ENCODE results near the gene ABHD17A. TPM values are rescaled to one million over a fixed set of nuclear protein-coding genes. Genes with fewer than 3 reads are reported as not detected.
"Not testable (repeated sequence)": the region's sequence is repeated elsewhere in the genome, so short reads cannot be mapped to it uniquely, and the experiment has no call there.

ABHD17A gene
- total RNA-seq, 1 donor from 2014 or later: 62.7 TPM

DNA sequence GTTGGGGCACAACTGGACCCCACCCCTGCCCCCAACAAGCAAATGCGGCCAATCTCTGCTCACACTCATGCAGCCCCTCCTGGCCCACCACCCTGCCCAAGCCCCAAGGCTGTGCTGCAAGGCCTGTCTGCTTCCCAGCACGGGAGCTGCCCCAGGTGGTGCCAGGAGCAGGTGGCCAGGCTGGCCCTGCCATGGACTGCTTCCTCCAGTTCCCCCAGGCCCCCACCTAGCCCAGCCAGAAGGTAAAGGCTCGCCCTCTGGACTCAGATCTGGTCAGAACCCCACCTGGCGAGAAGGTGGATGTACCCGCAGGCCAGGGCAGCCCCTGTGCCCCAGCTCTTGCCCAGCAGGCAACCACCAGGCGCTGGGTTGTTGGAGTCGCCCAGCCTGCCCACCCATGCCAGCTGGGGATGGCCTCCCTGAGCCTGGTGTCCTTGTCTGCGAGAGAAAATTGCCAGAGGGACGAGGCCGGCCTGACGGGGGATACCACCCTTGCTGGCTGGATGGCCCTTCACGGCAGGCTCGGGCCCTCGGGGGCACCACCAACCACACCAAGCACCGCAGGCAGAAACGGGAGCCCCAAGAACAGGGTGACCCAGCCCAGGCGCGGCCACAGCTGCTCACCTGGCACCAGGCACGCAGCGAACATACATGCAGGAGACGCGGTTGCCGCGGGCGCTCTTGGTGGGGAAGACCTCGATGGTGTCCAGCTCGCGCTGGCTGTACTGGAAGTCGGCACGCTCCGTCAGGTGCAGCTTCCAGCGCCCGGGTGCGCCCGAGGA is 4.5 kb downstream of the ABHD17A start:
- DNase-seq: no peak

DNA sequence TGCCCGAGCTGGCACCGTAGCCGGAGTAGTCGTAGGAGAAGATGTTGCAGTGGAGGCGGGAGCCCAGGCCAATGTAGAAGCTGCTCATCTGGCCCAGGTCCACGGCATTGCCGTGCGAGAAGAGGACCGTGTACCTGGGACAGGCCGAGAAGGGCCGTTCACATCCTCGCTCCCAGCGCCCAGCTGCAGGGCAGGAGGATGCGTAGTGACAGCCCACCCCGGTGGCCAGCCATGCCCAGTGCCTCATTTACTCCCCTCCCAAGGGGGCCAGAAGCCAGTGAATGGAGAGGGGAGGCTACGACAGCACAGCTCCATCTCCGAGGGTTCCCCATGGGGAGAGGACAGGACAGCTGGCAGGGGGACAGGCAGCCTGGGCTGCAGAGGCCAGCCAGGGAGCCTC is 5.3 kb downstream of the ABHD17A start:
- DNase-seq: not testable (repeated sequence)

DNA sequence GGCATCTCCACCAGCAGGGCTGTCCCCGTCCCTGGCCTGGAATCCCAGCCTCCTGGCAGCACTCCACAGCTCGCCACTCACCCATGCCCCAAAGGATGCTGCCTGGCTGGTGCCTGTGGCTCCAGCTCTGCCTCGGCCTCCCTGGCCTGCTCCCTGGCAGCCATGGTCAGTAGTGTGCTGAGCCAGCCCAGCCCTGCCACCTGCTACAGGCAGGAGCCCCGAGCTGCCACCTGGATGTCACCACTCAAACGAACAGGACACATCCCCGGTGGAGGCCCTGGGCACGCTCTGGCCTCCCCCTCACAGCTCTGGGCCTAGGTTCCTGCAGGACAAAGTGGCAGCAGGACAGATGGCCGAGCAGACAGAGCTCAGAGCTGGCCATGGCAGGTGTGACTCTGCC is 6.7 kb downstream of the ABHD17A start:
- not testable (repeated sequence) for DNase-seq

DNA sequence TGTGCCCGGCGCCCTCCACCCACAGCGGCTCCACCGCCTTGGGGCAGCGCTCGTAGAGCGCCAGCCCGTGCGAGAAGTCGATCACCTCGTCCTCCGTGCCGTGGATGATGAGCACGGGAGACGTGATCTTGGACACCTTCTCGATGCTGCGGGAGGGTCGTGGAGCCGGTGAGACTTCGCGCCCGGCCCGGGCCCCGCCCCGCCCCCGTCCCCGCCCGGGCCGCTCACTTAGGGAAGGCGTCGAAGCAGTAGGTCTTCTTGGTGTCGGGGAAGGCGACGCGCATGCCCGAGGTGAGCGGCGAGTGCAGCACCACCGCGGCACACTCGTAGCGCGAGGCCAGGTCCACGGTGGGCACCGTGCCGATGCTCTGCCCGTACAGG is 8.0 kb downstream of the ABHD17A start:
- not testable (repeated sequence) for DNase-seq

DNA sequence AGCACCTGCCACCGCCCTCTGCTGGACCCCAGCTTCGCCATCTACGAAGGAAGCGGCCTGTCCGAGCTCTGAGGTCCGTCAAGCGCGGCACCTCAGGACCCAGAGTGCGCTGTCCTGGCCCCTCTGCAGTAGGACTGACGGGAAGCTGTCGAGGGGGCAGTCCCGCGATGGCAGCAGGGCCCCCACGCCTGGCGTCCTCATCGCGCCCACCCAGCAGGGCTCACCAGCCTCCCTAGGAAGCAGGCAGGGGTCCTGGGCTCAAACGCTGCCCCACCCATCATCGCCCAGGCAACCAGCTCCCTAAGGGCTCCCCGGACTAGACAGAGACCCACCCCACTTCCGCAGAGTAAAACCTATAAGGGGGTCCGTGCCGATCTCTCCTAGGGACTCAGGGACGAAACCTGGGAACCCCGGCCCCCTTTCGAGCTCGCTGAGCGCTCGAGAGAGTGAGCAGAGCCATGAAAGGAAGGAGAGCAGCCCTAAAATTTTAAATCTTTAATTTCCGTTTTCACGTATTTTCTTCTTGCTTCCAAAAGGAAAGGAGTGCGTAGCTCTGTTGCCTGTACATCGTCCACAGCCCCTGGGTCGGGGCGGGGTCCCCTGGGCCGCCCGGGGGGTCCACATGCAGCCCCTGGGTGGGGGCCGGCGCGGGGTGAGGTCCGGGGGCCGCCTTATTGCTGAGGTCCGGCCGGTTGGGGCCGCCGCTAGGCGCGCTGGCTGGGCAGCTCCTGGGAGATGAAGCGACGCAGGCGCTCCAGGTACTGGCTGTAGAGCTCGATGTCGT is 8.6 kb downstream of the ABHD17A start:
- DNase-seq: not testable (repeated sequence)

DNA sequence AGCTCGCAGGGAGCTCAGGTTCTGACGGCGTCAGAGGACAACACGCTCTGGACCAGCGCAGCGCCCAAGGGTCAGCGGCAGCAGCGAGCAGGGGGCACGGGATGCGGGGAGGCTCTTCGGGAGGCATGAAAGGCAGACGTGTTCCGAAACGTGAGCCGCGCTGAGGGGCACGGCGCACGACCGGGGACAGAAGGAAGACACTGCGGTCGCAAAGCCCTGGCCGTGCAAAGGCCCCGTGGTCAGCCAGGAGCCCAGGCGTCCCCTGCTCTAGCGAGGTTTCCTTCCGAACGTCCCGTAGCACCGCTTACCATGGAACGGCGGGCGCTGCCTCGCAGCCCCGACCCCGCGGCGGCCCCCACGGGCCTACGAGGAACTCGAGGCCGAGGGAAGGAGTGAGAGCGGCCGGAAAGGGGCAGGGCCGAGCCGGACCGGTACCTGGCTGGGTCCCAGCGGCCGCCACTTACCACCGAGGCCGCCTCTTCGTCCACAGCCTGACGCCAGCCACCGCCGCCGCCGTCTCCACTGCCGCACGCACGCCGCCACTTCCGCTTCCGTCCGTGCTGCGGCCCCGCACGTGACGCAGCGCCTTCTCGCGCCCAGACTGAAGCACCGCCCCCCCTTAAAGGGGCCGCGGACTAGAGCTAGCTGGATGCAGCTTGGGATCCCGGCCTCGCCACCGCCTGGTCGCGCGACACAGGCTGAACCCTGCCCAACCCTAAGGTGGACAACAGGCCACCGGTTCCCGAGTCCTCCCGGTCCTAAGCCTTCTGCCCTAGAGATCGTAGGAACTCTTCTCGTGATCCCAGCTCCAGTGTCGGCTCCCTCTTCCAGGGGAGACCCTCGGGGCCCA is 9.4 kb downstream of the ABHD17A start:
- peak; percentile 96 for DNase-seq

DNA sequence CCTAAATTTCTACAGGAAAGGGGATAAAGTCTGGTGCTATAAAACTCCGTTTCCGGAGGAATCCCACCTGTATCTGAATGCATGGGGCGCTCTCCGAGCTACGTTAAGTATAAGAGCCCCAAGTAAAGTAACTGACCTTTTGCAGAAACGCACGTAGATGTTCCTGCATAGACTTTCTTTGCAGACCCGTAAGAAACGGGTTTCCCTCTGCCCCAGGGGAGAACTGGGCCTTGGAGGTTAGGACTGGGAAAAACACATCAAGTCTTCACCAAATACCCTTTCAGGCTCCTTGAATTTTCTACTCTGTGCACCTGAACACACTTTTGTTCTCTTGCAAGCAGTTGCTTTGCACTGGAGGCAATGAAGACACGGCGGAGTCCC is 10.0 kb downstream of the ABHD17A start:
- DNase-seq: not testable (repeated sequence)

DNA sequence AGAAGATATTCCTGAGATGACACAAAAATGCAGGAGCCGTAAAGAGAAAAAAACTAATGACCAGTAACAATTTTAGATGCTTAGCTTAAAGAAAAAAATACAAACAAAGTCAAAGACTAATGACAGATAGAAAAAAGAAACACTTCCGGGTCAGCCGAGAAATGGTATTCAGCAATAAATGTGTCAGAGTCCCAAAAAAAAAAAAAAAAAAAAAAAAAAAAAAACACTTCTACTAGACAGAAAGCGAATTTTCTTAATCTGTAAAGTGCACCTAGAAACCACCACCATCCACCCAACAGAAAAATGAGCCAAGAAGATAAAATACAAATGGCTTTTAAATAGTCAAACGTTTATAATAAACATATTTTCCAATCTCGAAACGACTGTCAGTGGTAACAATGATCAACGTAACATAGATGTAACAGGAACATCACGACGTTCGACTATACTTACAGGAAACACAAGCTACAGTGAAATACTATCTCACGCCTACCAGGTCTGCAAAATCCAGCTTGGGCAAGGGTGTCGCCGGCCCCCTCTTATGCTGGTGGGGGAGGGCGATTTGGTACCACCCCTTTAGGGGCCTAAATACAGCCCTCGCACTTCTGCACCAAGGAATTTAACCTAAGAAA is 10.6 kb downstream of the ABHD17A start:
- no peak for DNase-seq

DNA sequence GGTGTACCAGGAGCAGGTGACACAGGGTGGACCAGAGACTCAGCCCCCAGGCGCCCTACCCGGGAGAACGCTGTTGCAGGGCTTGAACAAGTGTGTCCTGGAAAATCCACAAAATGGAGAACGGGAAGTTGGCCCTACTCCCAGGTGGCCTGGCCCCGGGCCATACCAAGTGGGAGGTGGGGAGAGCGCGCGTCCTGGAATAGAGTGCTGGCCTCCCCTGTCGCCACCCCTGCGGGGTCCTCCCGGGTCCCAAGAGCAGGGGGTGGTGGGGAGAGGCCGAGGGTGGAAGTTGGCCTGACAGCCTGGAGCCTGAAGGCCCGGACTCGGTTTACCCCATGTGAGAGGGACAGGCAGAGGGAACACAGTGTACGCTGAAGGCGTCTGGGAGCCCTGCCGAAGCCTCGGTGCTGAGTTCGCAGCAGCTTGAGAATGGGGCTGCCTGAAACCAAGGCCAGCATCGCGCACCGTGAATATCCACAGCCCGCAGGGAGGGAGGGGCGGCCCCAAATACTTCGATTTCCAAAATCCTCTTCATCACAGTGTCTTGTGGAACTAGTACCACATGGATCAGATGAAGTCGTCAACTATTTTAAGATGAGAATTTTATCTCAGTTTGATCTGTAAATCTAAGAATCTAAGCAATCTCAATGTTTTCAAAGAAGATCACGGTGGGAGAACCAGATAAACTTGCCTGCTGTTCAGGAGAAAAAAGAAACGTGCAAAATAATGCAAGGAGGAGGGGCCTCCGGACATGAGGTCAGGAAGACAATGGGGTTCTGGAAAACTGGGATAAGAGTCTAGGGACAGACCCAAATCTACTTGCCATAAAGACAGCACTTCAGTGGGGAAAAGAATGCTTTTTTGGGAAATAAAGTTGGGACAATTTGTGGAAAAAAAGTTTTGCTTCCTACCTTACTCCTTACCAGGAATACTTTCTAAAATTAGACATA is 11.5 kb downstream of the ABHD17A start:
- DNase-seq: no peak

DNA sequence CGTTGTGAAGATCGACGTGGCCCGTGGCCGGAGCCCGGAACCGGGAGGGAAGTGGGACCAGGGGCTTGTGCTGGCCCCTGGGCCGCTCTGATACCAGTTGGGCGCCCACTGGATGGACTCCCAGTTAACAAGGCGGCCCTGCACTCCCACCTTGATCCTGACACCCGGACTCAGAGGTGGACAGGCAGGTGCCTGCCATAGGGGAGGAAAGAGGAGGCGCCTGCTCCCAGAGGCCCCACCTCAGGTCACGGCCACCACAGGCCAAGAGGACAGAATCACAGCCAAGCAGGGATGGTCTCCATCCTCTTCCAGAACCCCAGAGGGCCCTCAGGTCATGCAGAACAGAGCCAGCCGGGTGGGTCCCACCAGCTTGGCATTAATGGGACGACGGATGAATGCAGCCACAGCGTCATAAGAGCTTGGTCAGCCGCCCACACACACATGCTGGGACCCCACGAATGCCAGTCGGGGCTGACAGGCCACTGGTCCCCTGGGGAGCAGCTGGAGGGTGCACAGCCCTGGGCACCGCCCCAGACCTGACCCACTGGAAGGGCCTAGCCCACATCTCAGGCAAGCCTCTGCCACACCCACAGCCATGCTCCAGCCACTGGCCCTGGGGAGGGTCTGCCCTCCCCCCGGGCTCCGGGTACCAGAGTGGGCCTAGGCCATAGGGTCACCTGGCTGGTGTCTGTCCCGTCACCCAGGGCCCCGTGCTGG is 12.3 kb downstream of the ABHD17A start:
- DNase-seq: no peak

DNA sequence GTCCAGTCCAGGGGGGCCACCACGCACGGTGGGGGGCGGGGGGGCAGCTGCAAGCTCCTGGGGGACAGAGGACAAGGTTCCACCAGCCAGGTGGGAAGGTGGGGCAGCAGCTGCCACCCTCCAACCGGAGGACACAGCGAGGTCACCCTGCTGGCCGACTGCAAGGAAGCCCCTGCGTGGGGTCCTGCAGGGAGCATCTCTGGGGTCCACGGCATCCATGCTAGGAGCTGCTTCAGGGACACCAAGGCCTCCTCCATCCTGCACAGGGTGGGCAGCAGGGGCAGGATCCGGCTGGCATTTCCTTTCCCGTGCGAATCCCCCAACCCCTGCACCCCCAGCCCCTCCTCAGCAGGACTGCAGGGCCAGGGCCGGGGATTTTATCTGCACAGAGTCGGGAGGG is 13.7 kb downstream of the ABHD17A start:
- DNase-seq: no peak

DNA sequence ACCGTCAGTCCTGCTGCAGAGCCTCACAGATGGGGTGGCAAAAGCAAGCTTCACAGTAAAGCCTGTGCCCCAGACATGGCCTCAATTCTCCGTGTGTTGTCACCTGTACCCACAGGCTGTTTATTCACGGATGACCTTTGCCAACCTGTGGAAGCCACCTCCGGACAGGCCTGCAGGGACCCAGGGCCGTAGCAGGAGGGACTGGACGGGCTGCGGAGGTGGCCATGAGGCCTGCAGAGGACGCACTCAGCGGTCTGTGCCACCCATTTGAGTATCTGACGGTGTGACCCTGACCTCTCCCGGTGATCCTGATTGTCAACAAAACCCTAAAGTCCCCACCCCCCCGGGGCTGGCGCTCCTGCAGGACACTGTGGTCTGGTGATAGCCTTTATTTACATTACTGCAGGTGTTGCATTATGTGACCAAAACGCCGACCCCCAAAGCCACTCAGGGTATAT is 14.1 kb downstream of the ABHD17A start:
- no peak for DNase-seq

DNA sequence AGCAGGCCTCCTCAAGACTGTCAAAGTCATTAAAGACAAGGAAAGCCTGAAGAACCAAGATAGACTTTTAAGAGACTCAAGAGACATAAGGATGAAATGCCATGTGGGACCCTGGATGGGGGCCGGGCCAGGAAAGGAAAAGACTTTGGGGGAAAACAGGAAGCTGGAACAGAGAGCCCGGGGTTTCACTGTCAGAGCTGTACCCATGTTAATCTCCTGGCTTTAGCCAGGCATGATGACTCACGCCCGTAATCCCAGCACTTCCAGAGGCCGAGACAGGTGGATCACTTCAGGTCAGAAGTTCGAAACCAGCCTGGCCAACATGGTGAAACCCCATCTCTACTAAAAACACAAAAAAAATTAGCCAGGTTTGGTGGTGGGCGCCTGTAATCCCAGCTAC is 16.3 kb downstream of the ABHD17A start:
- DNase-seq: no peak

DNA sequence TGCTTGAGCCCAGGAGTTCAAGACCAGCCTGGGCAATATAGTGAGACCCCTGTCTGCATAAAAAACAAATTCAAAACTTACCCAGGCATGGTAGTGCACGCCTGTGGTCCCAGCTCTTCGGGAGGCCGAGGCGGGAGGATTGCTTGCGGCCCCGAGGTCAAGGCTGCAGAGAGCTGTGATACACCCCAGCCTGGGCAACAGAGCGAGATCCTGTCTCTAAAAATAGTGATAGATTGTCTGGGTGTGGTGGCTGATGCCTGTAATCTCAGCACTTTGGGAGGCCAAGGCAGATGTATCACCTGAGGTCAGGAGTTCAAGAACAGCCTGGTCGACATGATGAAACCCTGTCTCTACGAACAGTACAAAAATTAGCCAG is 18.0 kb downstream of the ABHD17A start:
- DNase-seq: no peak

DNA sequence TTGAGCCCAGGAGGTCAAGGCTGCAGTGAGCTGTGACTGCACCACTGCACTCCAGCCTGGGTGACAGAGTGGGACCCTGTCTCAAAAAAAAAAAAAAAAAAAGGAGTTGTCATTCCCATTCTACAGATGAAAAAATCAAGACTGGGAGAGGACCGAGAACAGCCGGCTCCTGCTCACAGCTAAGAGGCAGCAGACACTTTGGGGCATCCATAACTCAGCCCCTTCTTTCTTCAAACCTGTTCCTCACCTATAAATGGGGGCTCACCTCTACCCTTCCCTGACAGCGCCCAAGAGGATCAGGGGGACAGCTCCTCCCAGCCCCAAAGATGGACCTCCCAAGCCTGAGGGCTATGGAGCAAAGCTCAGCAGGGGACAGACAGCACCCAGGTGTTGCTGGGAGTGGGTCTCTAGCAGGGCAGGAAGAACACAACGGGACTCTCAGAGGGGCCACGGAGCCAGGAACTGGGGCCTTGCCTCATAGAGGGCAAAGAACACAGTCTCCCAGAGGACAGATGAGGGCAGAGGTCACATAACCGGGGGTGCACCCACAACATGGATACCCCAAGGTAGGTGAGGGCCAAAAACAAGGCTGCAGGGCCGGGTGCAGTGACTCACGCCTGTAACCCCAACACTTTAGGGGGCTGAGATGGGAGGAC is 18.5 kb downstream of the ABHD17A start:
- no peak for DNase-seq

DNA sequence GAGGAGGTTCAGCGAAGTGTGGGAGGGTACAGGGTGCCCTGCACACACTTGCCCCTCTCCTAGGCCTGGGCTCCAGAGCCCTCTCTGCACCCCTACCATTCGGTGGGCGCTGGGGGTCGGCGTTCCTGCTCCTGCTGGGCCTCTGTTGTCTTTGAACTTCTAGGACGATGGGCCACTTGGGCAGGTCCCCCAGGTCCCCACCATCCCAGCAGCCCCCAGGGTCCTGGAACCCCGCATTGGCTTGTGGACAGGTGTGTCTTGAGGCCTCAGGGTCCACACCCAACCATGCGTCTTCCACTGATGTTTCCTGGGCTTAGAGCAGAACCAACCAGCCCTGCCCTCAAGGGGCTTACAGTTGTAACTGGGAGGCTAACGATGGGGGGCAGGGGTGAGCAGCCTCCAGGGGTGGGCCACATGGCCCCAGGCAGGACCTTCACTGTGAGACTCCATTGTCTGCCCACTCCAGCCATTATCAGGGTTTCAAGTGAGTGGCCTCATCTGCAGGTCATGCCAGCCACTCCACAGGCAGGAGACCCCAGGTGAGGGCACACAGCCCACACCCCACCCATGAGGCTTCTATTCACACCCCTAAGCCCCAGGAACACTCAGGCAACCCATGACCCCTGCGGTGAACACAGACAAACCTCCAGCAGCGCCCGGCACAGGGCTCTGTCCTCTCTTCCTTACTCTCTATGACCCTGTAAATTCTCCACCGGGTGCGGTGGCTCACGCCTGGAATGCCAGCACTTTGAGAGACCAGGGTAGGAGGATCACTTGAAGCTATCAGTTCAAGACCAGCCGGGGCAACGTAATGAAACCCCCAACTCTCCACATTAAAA is 19.9 kb downstream of the ABHD17A start:
- DNase-seq: no peak

DNA sequence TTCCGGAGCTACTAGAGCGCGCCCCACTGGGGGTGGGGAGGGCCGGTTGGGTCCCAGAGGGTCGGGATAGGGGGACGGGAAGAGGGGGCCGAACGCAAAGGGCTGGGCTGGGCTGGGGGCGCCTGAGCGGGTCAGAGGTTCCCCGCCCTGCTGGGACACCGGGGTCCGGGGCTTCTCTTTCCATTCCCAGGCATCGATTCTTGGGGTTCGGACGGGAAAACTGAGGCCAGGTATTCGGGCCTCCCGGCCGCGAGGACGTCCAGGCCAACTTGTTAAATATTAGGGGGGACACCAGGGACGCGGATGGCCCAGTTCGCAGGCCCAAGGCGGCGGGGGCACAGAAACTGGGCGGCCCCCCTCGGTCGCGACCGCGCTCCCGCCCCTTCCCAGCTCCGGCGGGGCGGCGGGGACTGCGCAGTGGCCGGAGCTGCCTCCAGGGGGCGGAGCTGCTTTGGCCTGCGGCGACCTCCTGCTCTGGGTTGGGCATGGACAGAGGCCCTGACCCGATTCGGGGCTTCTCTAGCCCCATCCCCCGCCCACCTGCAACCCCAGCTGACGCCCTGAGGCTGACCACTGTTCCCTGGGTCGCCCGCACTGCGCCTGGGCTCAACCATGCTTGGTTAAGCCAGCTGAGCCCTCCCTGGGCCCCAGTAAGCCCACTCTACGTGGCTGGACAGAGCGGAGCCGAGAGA is 20.7 kb downstream of the ABHD17A start:
- DNase-seq: peak; percentile 73
